ENCODE measurements around the gene KMT2B.

KMT2B gene

DNA sequence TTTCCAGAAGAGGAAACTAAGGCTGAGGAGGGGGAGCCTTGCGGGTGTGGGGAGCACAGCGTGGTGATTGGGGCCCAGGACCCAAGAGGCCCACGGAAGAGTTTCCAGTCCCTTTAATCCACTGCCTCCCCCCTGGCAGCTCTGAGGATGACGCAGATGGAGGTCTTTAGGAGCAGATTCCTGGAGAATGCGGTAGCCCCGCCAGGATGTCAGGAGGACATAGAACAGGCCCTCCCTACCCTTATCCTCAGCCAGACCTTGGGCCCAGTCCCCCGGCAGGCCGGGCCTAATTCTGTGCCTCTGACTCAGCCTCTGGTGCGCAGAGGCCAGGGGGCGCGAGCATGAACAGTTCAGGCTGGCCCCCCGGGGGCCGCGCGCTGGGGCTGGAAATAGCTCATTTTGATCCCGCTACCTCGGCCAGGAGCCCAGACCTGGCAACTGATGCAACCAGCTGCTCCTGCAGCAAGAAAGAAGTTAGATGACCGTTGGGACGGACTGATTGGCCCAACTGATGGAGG is 39.5 kb downstream of the KMT2B start:
- TF ChIP-seq CTCF (IDR thresholded peaks at IDR 0.05; ENCODE audit: insufficient read depth, low read length, missing control alignments) = no peak
- ChIA-PET CTCF (interaction anchor here (1.0 to 1.4 kb wide), 2 partner anchors 11 to 175 kb away, joined by 4 read pairs; partner anchors contain the start of genes PSENEN and U2AF1L4), POLR2A (interaction anchor here (1.4 to 2.0 kb wide), 3 partner anchors 9 to 17 kb away, joined by 6 to 14 read pairs (median 7); partner anchors contain the start of genes LIN37, PSENEN and U2AF1L4)
- peak; percentile 67 for DNase-seq (ENCODE audit: low read depth, low spot score)
- peak overlapping the region; percentile 65 for H3K4me3 ChIP-seq (ENCODE audit: low read depth, low read length)

- peak within 1 kb of the TSS; percentile 96 for H3K4me3 ChIP-seq (ENCODE audit: low read depth, low read length)
- POLR2A ChIA-PET = interaction anchor here (1.8 to 2.0 kb wide), 2 partner anchors 10 to 13 kb away, joined by 7 to 14 read pairs; partner anchors contain the start of genes LIN37, PSENEN and U2AF1L4
- DNase-seq (ENCODE audit: low read depth, low spot score) = peak; percentile 98
- CTCF ChIA-PET = interaction anchor here (1.0 kb wide), 1 partner anchor 12 kb away, joined by 4 read pairs; the partner anchor contains the start of genes PSENEN and U2AF1L4
- TF ChIP-seq CTCF (IDR thresholded peaks at IDR 0.05; ENCODE audit: insufficient read depth, low read length, missing control alignments) = no peak
These were observed 40.2 kb downstream of the KMT2B start, which contains the start of gene PROSER3 for GRCh38 chr19:35757749-35758608. PROSER3 (plus strand) TSS chr19:35758176; CDS start chr19:35758216, 40 bp downstream.

GRCh38 chr19:35759697-35760096 is 41.9 kb downstream of the KMT2B start:
- CTCF ChIA-PET = no interaction called here

GRCh38 chr19:35760711-35761349 is 43.0 kb downstream of the KMT2B start:
- ChIA-PET POLR2A (no interaction called here), CTCF (no interaction called here)
- H3K4me3 ChIP-seq (ENCODE audit: low read depth, low read length) = no peak overlapping the region
- DNase-seq (ENCODE audit: low read depth, low spot score) = no peak
- no peak for TF ChIP-seq CTCF (IDR thresholded peaks at IDR 0.05; ENCODE audit: insufficient read depth, low read length, missing control alignments)

More at GRCh38 chr19:35759697-35760096, 41.9 kb downstream of the KMT2B start:
- DNase-seq (ENCODE audit: low read depth, low spot score) = no peak
- POLR2A ChIA-PET = no interaction called here
- no peak overlapping the region for H3K4me3 ChIP-seq (ENCODE audit: low read depth, low read length)
- no peak for TF ChIP-seq CTCF (IDR thresholded peaks at IDR 0.05; ENCODE audit: insufficient read depth, low read length, missing control alignments)

GRCh38 chr19:35764432-35765315 is 46.9 kb downstream of the KMT2B start:
- DNase-seq (ENCODE audit: low read depth, low spot score) = no peak
- CTCF ChIA-PET = no interaction called here
- H3K4me3 ChIP-seq (ENCODE audit: low read depth, low read length) = no peak overlapping the region
- POLR2A ChIA-PET = interaction anchor here (1.3 kb wide), 1 partner anchor 16 kb away, joined by 3 read pairs; the partner anchor contains the start of gene LIN37
- TF ChIP-seq CTCF (IDR thresholded peaks at IDR 0.05; ENCODE audit: insufficient read depth, low read length, missing control alignments) = no peak
